HuH-7 (cell line): ENCODE results near the gene MZF1.
A peak's percentile ranks its signal among the peaks of the same experiment; 100 is the strongest.
"Not testable (repeated sequence)": the region's sequence is repeated elsewhere in the genome, so short reads cannot be mapped to it uniquely, and the experiment has no call there.

Source experiments
- DNase-seq: peaks from one replicate; pipeline ENCODE4 v3.0.0; 2011; ENCODE audit warnings: low spot score

Gene MZF1

GRCh38 chr19:58555369-58555885 lies 17.7 kb downstream of the MZF1 start:
- no peak for DNase-seq

GRCh38 chr19:58554494-58555368 lies 18.4 kb downstream of the MZF1 start, which contains the start of gene CHMP2A:
CHMP2A (minus strand) TSS chr19:58555105; CDS start chr19:58554212, 893 bp downstream.
- DNase-seq, result peak; percentile 89

GRCh38 chr19:58553799-58554493 lies 19.2 kb downstream of the MZF1 start:
- DNase-seq, result no peak

- DNase-seq, result no peak
Observed at GRCh38 chr19:58552655-58553054, 20.5 kb downstream of the MZF1 start.

- DNase-seq, result no peak
Observed at GRCh38 chr19:58551577-58552471, 21.3 kb downstream of the MZF1 start.

- DNase-seq, result no peak
Observed at GRCh38 chr19:58551123-58551497, 22.0 kb downstream of the MZF1 start.

GRCh38 chr19:58550362-58551122 lies 22.6 kb downstream of the MZF1 start:
- DNase-seq, result no peak

- no peak for DNase-seq
Observed at GRCh38 chr19:58549664-58550361, 23.3 kb downstream of the MZF1 start.

- DNase-seq, result no peak
Observed at GRCh38 chr19:58548859-58549663, 24.1 kb downstream of the MZF1 start.

GRCh38 chr19:58547323-58548312 lies 25.5 kb downstream of the MZF1 start:
- no peak for DNase-seq

- DNase-seq, result no peak
Observed at GRCh38 chr19:58546019-58546530, 27.1 kb downstream of the MZF1 start.

- no peak for DNase-seq
Observed at GRCh38 chr19:58545286-58546018, 27.7 kb downstream of the MZF1 start.

GRCh38 chr19:58544591-58545285 lies 28.4 kb downstream of the MZF1 start:
- peak; percentile 68 for DNase-seq

GRCh38 chr19:58543826-58544590 lies 29.1 kb downstream of the MZF1 start, which contains the start of gene TRIM28:
TRIM28 (plus strand) TSS chr19:58544064; CDS start chr19:58544758, 694 bp downstream.
- peak; percentile 98 for DNase-seq

- DNase-seq, result not testable (repeated sequence)
Observed at GRCh38 chr19:58542641-58543372, 30.3 kb downstream of the MZF1 start.
